ENCODE results near the gene GIT1.

Gene GIT1

DNA sequence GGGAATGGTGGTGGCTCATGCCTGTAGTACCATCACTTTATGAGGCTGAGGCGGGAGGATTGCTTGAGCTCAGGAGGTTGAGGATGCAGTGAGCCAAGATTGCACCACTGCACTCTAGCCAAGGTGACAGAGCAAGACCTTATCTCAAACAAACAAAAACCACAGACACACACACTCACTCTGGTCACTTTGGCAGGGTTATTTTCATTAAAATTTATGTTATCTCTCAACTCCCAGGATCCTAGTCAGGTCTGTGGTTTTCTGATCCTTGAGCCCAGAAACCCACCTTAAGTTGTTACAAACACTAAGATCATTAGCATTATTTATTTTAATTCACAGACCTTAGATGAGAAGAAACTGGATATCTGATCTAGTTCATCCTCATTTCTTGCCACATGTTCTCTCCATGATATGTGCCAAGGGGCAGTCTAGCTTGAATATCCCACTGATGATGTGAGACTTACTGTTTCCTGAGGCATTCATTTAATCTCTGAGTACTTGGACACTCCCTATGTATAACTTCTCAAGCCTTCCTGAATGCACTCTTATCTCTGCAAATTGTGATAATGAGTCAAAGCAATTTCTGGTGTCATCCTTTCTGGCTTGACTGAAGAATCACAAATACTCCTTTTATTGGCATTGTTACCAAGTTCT, 32.2 kb downstream of the GIT1 start:
- Histone ChIP-seq H3K27ac (ENCODE audit: low read depth, low read length, poor library complexity, severe bottlenecking) (no peak overlapping the region), H3K9ac (ENCODE audit: low read length) (no peak overlapping the region), H3F3A (ENCODE audit: insufficient read depth, low read length) (no peaks in the 10 kb centered on the region), H3K9me2 (ENCODE audit: low read depth, low read length) (no peaks in the 10 kb centered on the region), H3K4me2 (ENCODE audit: low read length) (no peak overlapping the region), H3K27me3 (ENCODE audit: insufficient read depth, low read length) (no peaks in the 10 kb centered on the region), H4K20me1 (ENCODE audit: insufficient read depth, low read length) (no peaks in the 10 kb centered on the region), H3K4me1 (ENCODE audit: insufficient read depth, low read length, severe bottlenecking) (peaks cover 24% of the 10 kb centered on the region), H3K9me3 (ENCODE audit: low read length) (no peaks in the 10 kb centered on the region), H3K36me3 (ENCODE audit: insufficient read depth, low read length) (no peaks in the 10 kb centered on the region), H3K79me2 (ENCODE audit: insufficient read depth, low read length) (no peaks in the 10 kb centered on the region), H2AFZ (ENCODE audit: low read length) (no peak overlapping the region), H3K4me3 (ENCODE audit: low read depth, low read length, poor library complexity, severe bottlenecking) (no peak overlapping the region)
- TF ChIP-seq EZH2 (IDR thresholded peaks at IDR 0.05; ENCODE audit: borderline replicate concordance, low read length) (no peak), CTCF (IDR thresholded peaks at IDR 0.05; ENCODE audit: low read length) (no peak)

- peaks cover 12% of the 10 kb centered on the region for H3K4me1 ChIP-seq (ENCODE audit: insufficient read depth, low read length, severe bottlenecking)
- no peak overlapping the region for H3K27ac ChIP-seq (ENCODE audit: low read depth, low read length, poor library complexity, severe bottlenecking)
- no peaks in the 10 kb centered on the region for H4K20me1 ChIP-seq (ENCODE audit: insufficient read depth, low read length)
- H3K9me3 ChIP-seq (ENCODE audit: low read length) = no peaks in the 10 kb centered on the region
- no peaks in the 10 kb centered on the region for H3F3A ChIP-seq (ENCODE audit: insufficient read depth, low read length)
- H3K36me3 ChIP-seq (ENCODE audit: insufficient read depth, low read length) = no peaks in the 10 kb centered on the region
- no peak overlapping the region for H3K4me2 ChIP-seq (ENCODE audit: low read length)
- no peak overlapping the region for H3K9ac ChIP-seq (ENCODE audit: low read length)
- no peaks in the 10 kb centered on the region for H3K79me2 ChIP-seq (ENCODE audit: insufficient read depth, low read length)
- no peaks in the 10 kb centered on the region for H3K27me3 ChIP-seq (ENCODE audit: insufficient read depth, low read length)
- H3K4me3 ChIP-seq (ENCODE audit: low read depth, low read length, poor library complexity, severe bottlenecking) = no peak overlapping the region
- no peak for TF ChIP-seq CTCF (IDR thresholded peaks at IDR 0.05; ENCODE audit: low read length)
- TF ChIP-seq EZH2 (IDR thresholded peaks at IDR 0.05; ENCODE audit: borderline replicate concordance, low read length) = no peak
- no peak overlapping the region for H2AFZ ChIP-seq (ENCODE audit: low read length)
- no peaks in the 10 kb centered on the region for H3K9me2 ChIP-seq (ENCODE audit: low read depth, low read length)
Observed at GRCh38 chr17:29555840-29556239, 33.6 kb downstream of the GIT1 start.

GRCh38 chr17:29549177-29549923, 40.1 kb downstream of the GIT1 start:
- Histone ChIP-seq H3K9me3 (ENCODE audit: low read length) (no peaks in the 10 kb centered on the region), H3K27me3 (ENCODE audit: insufficient read depth, low read length) (no peaks in the 10 kb centered on the region), H4K20me1 (ENCODE audit: insufficient read depth, low read length) (no peaks in the 10 kb centered on the region), H3K4me1 (ENCODE audit: insufficient read depth, low read length, severe bottlenecking) (no peaks in the 10 kb centered on the region), H3K27ac (ENCODE audit: low read depth, low read length, poor library complexity, severe bottlenecking) (no peak overlapping the region), H3K79me2 (ENCODE audit: insufficient read depth, low read length) (no peaks in the 10 kb centered on the region), H3F3A (ENCODE audit: insufficient read depth, low read length) (no peaks in the 10 kb centered on the region), H3K9ac (ENCODE audit: low read length) (no peak overlapping the region), H3K36me3 (ENCODE audit: insufficient read depth, low read length) (peaks cover 7% of the 10 kb centered on the region; the same call in 1 of the 2 replicates), H2AFZ (ENCODE audit: low read length) (no peak overlapping the region), H3K4me2 (ENCODE audit: low read length) (no peak overlapping the region), H3K4me3 (ENCODE audit: low read depth, low read length, poor library complexity, severe bottlenecking) (no peak overlapping the region), H3K9me2 (ENCODE audit: low read depth, low read length) (no peaks in the 10 kb centered on the region)
- TF ChIP-seq EZH2 (IDR thresholded peaks at IDR 0.05; ENCODE audit: borderline replicate concordance, low read length) (no peak), CTCF (IDR thresholded peaks at IDR 0.05; ENCODE audit: low read length) (no peak)
